ENCODE measurements around the gene ULBP3.

- no peak for TF ChIP-seq CTCF (IDR thresholded peaks at IDR 0.05; ENCODE audit: insufficient read depth, low read length)
- no peak for TF ChIP-seq POLR2AphosphoS5 (IDR thresholded peaks at IDR 0.05; ENCODE audit: low read depth)
Measured at GRCh38 chr6:150038202-150039062, 30.5 kb downstream of the ULBP3 start.
